MM.1S (cell line): Measurements from ENCODE around the gene LKAAEAR1.

Source experiments
- DNase-seq: peaks from one replicate; pipeline ENCODE4 v3.0.0-alpha.2; 2015
- H2AFZ ChIP-seq: fragments of 300-600 bp; sonication (generic); 2 replicates; pipeline ENCODE4 v1.6.0; 2016; ENCODE audit warnings: antibody characterized with exemption, low read length
- H3F3A ChIP-seq: fragments of 300-600 bp; sonication (generic); 2 replicates; pipeline ENCODE4 v1.6.1; 2016; ENCODE audit warnings: mild to moderate bottlenecking, antibody characterized with exemption, low read length, moderate library complexity, mixed read lengths; ENCODE audit not compliant: insufficient read depth
- H3K27ac ChIP-seq: fragments of 300-600 bp; sonication (generic); 2 replicates; pipeline ENCODE4 v1.5.1; 2016; ENCODE audit warnings: mild to moderate bottlenecking, low read length
- H3K27me3 ChIP-seq: fragments of 300-600 bp; sonication (generic); replicated peaks from 2 replicates; pipeline ENCODE4 v1.6.0; 2016; ENCODE audit warnings: low read length; ENCODE audit not compliant: insufficient read depth
- H3K36me3 ChIP-seq: fragments of 300-600 bp; sonication (generic); replicated peaks from 2 replicates; pipeline ENCODE4 v1.6.1; 2016; ENCODE audit warnings: mild to moderate bottlenecking, low read length, mixed read lengths; ENCODE audit not compliant: insufficient read depth
- H3K4me1 ChIP-seq: fragments of 300-600 bp; sonication (generic); 2 replicates; pipeline ENCODE4 v1.6.1; 2016; ENCODE audit warnings: low read length, mixed read lengths
- H3K4me2 ChIP-seq: fragments of 300-600 bp; sonication (generic); 2 replicates; pipeline ENCODE4 v1.6.0; 2016; ENCODE audit warnings: low read depth, low read length
- H3K4me3 ChIP-seq: fragments of 300-600 bp; sonication (generic); 2 replicates; pipeline ENCODE4 v1.5.1; 2016; ENCODE audit warnings: low read length, mixed read lengths
- H3K79me2 ChIP-seq: fragments of 300-600 bp; sonication (generic); 2 replicates; pipeline ENCODE4 v1.6.1; 2016; ENCODE audit warnings: mixed run types, low read length, mixed read lengths
- H3K9ac ChIP-seq: fragments of 300-600 bp; sonication (generic); 2 replicates; pipeline ENCODE4 v1.6.1; 2016; ENCODE audit warnings: low read length, mixed read lengths
- H3K9me2 ChIP-seq: fragments of 300-600 bp; sonication (generic); replicated peaks from 2 replicates; pipeline ENCODE4 v1.6.1; 2016; ENCODE audit warnings: mild to moderate bottlenecking, low read length, mixed read lengths; ENCODE audit not compliant: insufficient read depth
- H3K9me3 ChIP-seq: fragments of 300-600 bp; sonication (generic); replicated peaks from 2 replicates; pipeline ENCODE4 v1.6.1; 2016; ENCODE audit warnings: mild to moderate bottlenecking, low read length, mixed read lengths; ENCODE audit not compliant: insufficient read depth
- H4K20me1 ChIP-seq: fragments of 300-600 bp; sonication (generic); 2 replicates; pipeline ENCODE4 v1.6.1; 2016; ENCODE audit warnings: mild to moderate bottlenecking, low read length, moderate library complexity, mixed read lengths; ENCODE audit not compliant: insufficient read depth
- EZH2 ChIP-seq: fragments of 300-600 bp; sonication (generic); optimal IDR thresholded peaks from 2 replicates; pipeline ENCODE3; 2017; ENCODE audit warnings: low read depth, mild to moderate bottlenecking, antibody characterized with exemption, low read length, mixed read lengths
- EZH2phosphoT487 ChIP-seq: fragments of 300-600 bp; sonication (generic); IDR thresholded peaks from 2 replicates; pipeline ENCODE4 v1.6.1; 2018; ENCODE audit warnings: antibody characterized with exemption, low read length
- TF ChIP-seq, protein P1 (sequence below): fragments of 300-600 bp; sonication (generic); IDR thresholded peaks from 2 replicates; pipeline ENCODE4 v1.5.1; 2016; ENCODE audit warnings: antibody characterized with exemption, low read length, mixed read lengths

The LKAAEAR1 gene

DNA sequence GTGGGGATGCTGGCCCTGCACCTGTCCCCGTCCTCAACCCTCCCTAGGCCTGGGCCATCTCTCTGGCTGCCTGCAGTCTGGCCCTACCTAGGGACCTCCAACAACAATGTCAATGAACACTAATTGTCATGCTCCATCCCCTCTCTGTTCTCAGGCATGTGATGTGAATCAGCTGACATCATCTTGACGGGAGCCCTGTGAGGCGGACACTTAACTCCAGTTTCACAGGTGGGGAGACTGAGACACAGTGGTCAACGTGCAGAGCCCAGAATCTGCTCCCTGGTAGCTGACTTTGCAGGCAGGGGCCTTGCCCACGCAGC, 22.0 kb downstream of the LKAAEAR1 start:
- no peaks in the 10 kb centered on the region for H3K9me2 ChIP-seq
- peak overlapping the region; percentile 77; the same call in 1 of the 2 replicates for H3K9ac ChIP-seq
- no peak for DNase-seq
- H3K79me2 ChIP-seq: no peaks in the 10 kb centered on the region
- H3K36me3 ChIP-seq: no peaks in the 10 kb centered on the region
- H3K4me2 ChIP-seq: peak overlapping the region; percentile 96
- H3K4me3 ChIP-seq: peak overlapping the region; percentile 75
- no peaks in the 10 kb centered on the region for H4K20me1 ChIP-seq
- peaks cover 38% of the 10 kb centered on the region for H3K4me1 ChIP-seq
- no peak overlapping the region for H3K27ac ChIP-seq
- peaks cover 17% of the 10 kb centered on the region for H3K27me3 ChIP-seq
- H2AFZ ChIP-seq: peak overlapping the region; percentile 97
- H3F3A ChIP-seq: peaks cover 11% of the 10 kb centered on the region
- TF ChIP-seq EZH2phosphoT487: no peak
- TF ChIP-seq, protein P1, sequence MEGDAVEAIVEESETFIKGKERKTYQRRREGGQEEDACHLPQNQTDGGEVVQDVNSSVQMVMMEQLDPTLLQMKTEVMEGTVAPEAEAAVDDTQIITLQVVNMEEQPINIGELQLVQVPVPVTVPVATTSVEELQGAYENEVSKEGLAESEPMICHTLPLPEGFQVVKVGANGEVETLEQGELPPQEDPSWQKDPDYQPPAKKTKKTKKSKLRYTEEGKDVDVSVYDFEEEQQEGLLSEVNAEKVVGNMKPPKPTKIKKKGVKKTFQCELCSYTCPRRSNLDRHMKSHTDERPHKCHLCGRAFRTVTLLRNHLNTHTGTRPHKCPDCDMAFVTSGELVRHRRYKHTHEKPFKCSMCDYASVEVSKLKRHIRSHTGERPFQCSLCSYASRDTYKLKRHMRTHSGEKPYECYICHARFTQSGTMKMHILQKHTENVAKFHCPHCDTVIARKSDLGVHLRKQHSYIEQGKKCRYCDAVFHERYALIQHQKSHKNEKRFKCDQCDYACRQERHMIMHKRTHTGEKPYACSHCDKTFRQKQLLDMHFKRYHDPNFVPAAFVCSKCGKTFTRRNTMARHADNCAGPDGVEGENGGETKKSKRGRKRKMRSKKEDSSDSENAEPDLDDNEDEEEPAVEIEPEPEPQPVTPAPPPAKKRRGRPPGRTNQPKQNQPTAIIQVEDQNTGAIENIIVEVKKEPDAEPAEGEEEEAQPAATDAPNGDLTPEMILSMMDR: no peak
- TF ChIP-seq EZH2: no peak
- H3K9me3 ChIP-seq: no peaks in the 10 kb centered on the region

DNA sequence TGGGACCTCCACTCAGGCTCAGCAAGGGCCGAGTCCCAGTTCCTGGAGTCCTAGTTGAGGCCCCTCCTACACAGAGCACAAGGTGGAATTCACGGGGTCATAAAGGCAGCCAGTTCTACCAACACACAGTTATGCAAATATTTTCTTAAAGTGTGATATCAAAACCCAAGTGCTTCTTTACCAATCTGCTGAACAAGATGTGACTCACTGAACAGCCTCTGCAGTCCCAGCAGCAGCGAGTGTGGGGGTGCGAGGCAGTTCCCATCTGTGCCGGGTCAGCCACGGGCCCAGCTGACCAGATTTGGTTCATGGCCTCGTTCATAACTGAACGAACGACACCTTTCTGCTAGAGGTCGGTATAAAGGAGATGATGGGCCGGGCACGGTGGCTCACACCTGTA, 25.7 kb downstream of the LKAAEAR1 start:
- no peaks in the 10 kb centered on the region for H3F3A ChIP-seq
- H3K79me2 ChIP-seq: no peaks in the 10 kb centered on the region
- H4K20me1 ChIP-seq: no peaks in the 10 kb centered on the region
- H3K4me1 ChIP-seq: peaks cover 6% of the 10 kb centered on the region
- H3K9me3 ChIP-seq: no peaks in the 10 kb centered on the region
- no peak overlapping the region for H3K4me2 ChIP-seq
- peaks cover 40% of the 10 kb centered on the region for H3K27me3 ChIP-seq
- no peak overlapping the region for H3K9ac ChIP-seq
- DNase-seq: no peak
- H2AFZ ChIP-seq: no peak overlapping the region
- no peaks in the 10 kb centered on the region for H3K9me2 ChIP-seq
- no peak overlapping the region for H3K4me3 ChIP-seq
- no peaks in the 10 kb centered on the region for H3K36me3 ChIP-seq
- TF ChIP-seq EZH2phosphoT487: no peak
- TF ChIP-seq, protein P1: no peak
- no peak for TF ChIP-seq EZH2
- no peak overlapping the region for H3K27ac ChIP-seq

DNA sequence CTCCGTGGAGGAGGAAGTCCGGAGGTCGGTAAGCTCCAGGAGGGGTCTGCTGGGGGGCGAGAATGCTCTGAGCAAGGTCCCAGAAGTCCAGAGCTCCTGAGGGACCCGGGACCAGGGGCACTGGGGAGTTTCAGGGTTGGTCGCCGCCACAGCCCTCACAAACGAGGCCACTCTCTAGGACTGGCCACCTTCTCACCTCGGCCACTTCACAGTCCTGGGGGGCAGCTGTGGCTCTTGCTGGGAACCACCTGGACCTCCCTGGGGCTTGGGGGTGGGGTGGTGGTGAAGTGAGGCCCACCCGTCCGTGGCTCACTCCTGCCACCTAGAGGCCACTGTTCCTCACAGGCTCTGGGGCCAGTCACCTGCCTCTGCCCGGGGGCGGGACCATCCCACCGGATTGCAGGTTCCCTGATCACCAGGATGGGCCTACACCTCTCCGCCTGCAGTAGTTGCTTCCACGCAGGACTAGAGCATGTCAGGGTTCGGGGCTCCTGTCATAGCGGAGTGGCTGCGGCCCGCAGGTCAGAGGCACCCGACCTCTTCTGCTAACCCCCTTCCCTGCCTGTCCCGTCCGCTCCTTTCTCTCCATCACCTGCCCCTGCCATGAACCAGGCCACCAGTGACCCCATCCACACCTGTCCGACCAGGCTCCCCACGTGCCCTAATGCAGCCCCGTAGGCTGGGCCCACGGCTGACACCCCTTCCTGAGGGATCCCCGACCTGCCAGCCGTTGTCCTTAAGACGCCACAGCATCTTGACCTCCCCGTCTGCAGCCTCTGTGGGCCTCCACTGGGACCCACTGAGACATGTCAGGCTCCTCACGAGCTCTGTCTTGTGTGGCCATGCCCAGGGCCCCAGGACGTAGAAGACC, 26.3 kb downstream of the LKAAEAR1 start:
- DNase-seq: peak; percentile 56
- Histone ChIP-seq H4K20me1 (no peaks in the 10 kb centered on the region), H3K4me3 (no peak overlapping the region), H3K9ac (no peak overlapping the region), H3K4me2 (peak overlapping the region; percentile 28; the same call in 1 of the 2 replicates), H3K36me3 (no peaks in the 10 kb centered on the region), H3K9me3 (no peaks in the 10 kb centered on the region), H3F3A (no peaks in the 10 kb centered on the region), H3K27me3 (peaks cover 47% of the 10 kb centered on the region), H3K9me2 (no peaks in the 10 kb centered on the region), H2AFZ (0 out of 2 replicates have a peak overlapping the region, but pooled peaks have one; percentile 6), H3K79me2 (no peaks in the 10 kb centered on the region), H3K4me1 (peaks cover 6% of the 10 kb centered on the region), H3K27ac (no peak overlapping the region)
- no peak for TF ChIP-seq EZH2
- TF ChIP-seq EZH2phosphoT487: no peak
- TF ChIP-seq, protein P1: peak; percentile 81
